ENCODE results near the gene CNOT3. TPM values are rescaled to one million over a fixed set of nuclear protein-coding genes. Genes with fewer than 3 reads are reported as not detected.

Gene CNOT3
- total and polyA plus RNA-seq, 2 of the 13 experiments (the other 11 are each of a cell fraction or from before 2014, with no cell fraction given): 4.3 to 5.8 TPM

DNA sequence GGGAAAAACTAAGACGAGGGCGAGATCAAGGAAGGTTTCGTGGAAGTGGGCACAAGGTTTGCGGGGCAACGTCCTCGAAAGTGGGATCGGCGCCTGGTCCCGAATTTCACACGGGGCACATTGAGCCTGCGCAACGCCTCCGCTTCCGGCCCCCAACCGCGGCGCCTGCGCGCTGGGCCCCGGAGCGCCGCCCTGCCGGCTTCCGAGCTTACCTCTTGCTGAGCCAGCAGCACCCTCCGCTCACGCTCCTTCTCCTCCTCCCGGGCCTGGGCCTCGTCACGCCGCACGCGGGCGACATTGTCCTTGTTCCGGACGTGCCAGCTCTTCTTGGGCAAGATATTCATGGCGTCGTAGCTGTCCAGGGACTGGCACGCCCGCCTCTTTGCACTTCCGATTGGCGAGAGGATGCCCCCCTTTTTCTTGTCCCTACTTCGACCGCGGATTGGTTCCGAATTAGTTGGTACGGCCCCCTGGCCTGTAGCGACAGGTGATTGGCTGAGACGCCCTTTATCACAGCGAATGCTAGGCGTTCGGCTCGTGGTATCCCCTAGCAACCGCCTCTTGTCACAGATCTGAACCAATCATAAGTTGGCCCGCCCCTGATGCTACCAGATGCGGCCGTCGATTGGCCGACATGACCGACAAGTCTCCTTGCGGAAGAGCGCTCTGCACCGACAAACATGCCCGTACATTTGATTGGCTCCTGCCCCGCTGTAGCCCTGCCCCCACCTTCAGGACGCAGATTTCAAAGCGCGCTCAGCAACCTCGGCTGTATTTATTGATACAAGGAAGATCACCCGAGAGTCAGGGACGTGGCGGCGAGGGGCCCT lies 22.0 kb downstream of the CNOT3 start, which contains the start of gene LENG1 (continued):
- 0 out of 2 replicates have a peak, but pooled peaks have one; percentile 38 for TF ChIP-seq ZXDC (CRISPR knock-in tag; IDR thresholded peaks at IDR 0.05)
- TF ChIP-seq ZNF740 (CRISPR knock-in tag; IDR thresholded peaks at IDR 0.05): no peak
- no peak for TF ChIP-seq ZNF780A (CRISPR knock-in tag; IDR thresholded peaks at IDR 0.05)
- TF ChIP-seq ISL2 (CRISPR knock-in tag; IDR thresholded peaks at IDR 0.05): no peak
- peak; percentile 68 for TF ChIP-seq CTCF (CRISPR knock-in tag; IDR thresholded peaks at IDR 0.05)
- no peak for TF ChIP-seq SMAD3 (CRISPR knock-in tag; IDR thresholded peaks at IDR 0.05)
- TF ChIP-seq, protein P1, sequence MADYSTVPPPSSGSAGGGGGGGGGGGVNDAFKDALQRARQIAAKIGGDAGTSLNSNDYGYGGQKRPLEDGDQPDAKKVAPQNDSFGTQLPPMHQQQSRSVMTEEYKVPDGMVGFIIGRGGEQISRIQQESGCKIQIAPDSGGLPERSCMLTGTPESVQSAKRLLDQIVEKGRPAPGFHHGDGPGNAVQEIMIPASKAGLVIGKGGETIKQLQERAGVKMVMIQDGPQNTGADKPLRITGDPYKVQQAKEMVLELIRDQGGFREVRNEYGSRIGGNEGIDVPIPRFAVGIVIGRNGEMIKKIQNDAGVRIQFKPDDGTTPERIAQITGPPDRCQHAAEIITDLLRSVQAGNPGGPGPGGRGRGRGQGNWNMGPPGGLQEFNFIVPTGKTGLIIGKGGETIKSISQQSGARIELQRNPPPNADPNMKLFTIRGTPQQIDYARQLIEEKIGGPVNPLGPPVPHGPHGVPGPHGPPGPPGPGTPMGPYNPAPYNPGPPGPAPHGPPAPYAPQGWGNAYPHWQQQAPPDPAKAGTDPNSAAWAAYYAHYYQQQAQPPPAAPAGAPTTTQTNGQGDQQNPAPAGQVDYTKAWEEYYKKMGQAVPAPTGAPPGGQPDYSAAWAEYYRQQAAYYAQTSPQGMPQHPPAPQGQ (CRISPR knock-in tag; IDR thresholded peaks at IDR 0.05; ENCODE audit: borderline replicate concordance): no peak
- no peak for TF ChIP-seq ZNF629 (CRISPR knock-in tag; conservative IDR thresholded peaks at IDR 0.05)
- no peak for TF ChIP-seq ZNF44 (CRISPR knock-in tag; IDR thresholded peaks at IDR 0.05)
- TF ChIP-seq ASH2L (IDR thresholded peaks at IDR 0.05; ENCODE audit: insufficient read length, low read depth, low read length): peak; percentile 84
- peak; percentile 55; the same call in 1 of the 2 replicates for TF ChIP-seq ZFX (CRISPR knock-in tag; IDR thresholded peaks at IDR 0.05; ENCODE audit: low read depth)
- TF ChIP-seq ZNF362 (CRISPR knock-in tag; IDR thresholded peaks at IDR 0.05; ENCODE audit: borderline replicate concordance): no peak
- TF ChIP-seq SALL1 (CRISPR knock-in tag; IDR thresholded peaks at IDR 0.05): peak; percentile 43
- peak; percentile 57; the same call in 1 of the 2 replicates for TF ChIP-seq TBX3 (IDR thresholded peaks at IDR 0.05; ENCODE audit: borderline replicate concordance)
- TF ChIP-seq ZBTB25 (CRISPR knock-in tag; IDR thresholded peaks at IDR 0.05): peak; percentile 51; the same call in 1 of the 2 replicates
- peak; percentile 53; the same call in 1 of the 2 replicates for TF ChIP-seq KDM5B (CRISPR knock-in tag; IDR thresholded peaks at IDR 0.05; ENCODE audit: borderline replicate concordance)
- TF ChIP-seq ATM (IDR thresholded peaks at IDR 0.05; ENCODE audit: borderline replicate concordance): no peak
- TF ChIP-seq ERF (CRISPR knock-in tag; IDR thresholded peaks at IDR 0.05): peak; percentile 64

Measured in HepG2 (cell line).